H9 (cell line): ENCODE measurements around the gene EFNB3. TPM values are rescaled to one million over a fixed set of nuclear protein-coding genes. Genes with fewer than 3 reads are reported as not detected.

Experiments
- DNase-seq: peaks from one replicate; pipeline ENCODE4 v3.0.0-alpha.2; 2017
- H2AFZ ChIP-seq: one replicate; pipeline ENCODE4 v1.6.1; 2013; ENCODE audit warnings: mild to moderate bottlenecking, low read length, control low read depth, moderate library complexity
- H2AK5ac ChIP-seq: 2 replicates; pipeline ENCODE4 v1.6.1; 2013; ENCODE audit warnings: low read length, control low read depth, mixed read lengths; ENCODE audit not compliant: insufficient read length
- H2BK120ac ChIP-seq: one replicate; pipeline ENCODE4 v1.6.1; 2013; ENCODE audit warnings: low read depth, mild to moderate bottlenecking, low read length, control low read depth, inconsistent platforms; ENCODE audit not compliant: poor library complexity, severe bottlenecking
- H2BK12ac ChIP-seq: 2 replicates; pipeline ENCODE4 v1.6.1; 2013; ENCODE audit warnings: low read length, control low read depth, mixed read lengths, low read depth; ENCODE audit not compliant: insufficient read length
- H2BK15ac ChIP-seq: 2 replicates; pipeline ENCODE4 v1.6.1; 2013; ENCODE audit warnings: low read depth, low read length, control low read depth
- H2BK20ac ChIP-seq: one replicate; pipeline ENCODE4 v1.6.1; 2013; ENCODE audit warnings: low read depth, mild to moderate bottlenecking, low read length, control low read depth, inconsistent platforms; ENCODE audit not compliant: poor library complexity, severe bottlenecking
- H2BK5ac ChIP-seq: 2 replicates; pipeline ENCODE4 v1.6.1; 2013; ENCODE audit warnings: low read length, control low read depth, mixed read lengths; ENCODE audit not compliant: insufficient read length
- H3K14ac ChIP-seq: 2 replicates; pipeline ENCODE4 v1.6.1; 2013; ENCODE audit warnings: low read length, control low read depth; ENCODE audit not compliant: insufficient read depth
- H3K18ac ChIP-seq: 2 replicates; pipeline ENCODE4 v1.6.1; 2013; ENCODE audit warnings: low read depth, mild to moderate bottlenecking, mixed read lengths, low read length, control low read depth; ENCODE audit not compliant: insufficient read length
- H3K23ac ChIP-seq: 2 replicates; pipeline ENCODE4 v1.6.1; 2013; ENCODE audit warnings: low read length, control low read depth, mixed read lengths, low read depth; ENCODE audit not compliant: insufficient read length
- H3K23me2 ChIP-seq: 2 replicates; pipeline ENCODE4 v1.6.1; 2013; ENCODE audit warnings: low read depth, mild to moderate bottlenecking, mixed read lengths, low read length, control low read depth; ENCODE audit not compliant: insufficient read length, poor library complexity, severe bottlenecking
- H3K27ac ChIP-seq: 2 replicates; pipeline ENCODE4 v1.5.1; 2013; ENCODE audit warnings: low read length, control low read depth, mixed read lengths, low read depth; ENCODE audit not compliant: insufficient read length
- H3K27me3 ChIP-seq: 2 replicates; pipeline ENCODE4 v1.6.1; 2013; ENCODE audit warnings: low read length, control low read depth, inconsistent platforms; ENCODE audit not compliant: insufficient read depth
- H3K4ac ChIP-seq: 2 replicates; pipeline ENCODE4 v1.6.1; 2013; ENCODE audit warnings: low read depth, mild to moderate bottlenecking, control low read depth, inconsistent platforms, low read length, moderate library complexity
- H3K4me1 ChIP-seq: 2 replicates; pipeline ENCODE4 v1.6.1; 2013; ENCODE audit warnings: low read length, control low read depth, inconsistent platforms; ENCODE audit not compliant: insufficient read depth
- H3K4me2 ChIP-seq: 2 replicates; pipeline ENCODE4 v1.6.1; 2013; ENCODE audit warnings: low read length, control low read depth, mixed read lengths; ENCODE audit not compliant: insufficient read length, insufficient read depth
- H3K56ac ChIP-seq: 2 replicates; pipeline ENCODE4 v1.6.1; 2013; ENCODE audit warnings: low read depth, mild to moderate bottlenecking, mixed read lengths, low read length, control low read depth; ENCODE audit not compliant: insufficient read length
- H3K79me1 ChIP-seq: 2 replicates; pipeline ENCODE4 v1.6.1; 2013; ENCODE audit warnings: low read depth, mild to moderate bottlenecking, moderate library complexity, low read length, control low read depth, inconsistent platforms; ENCODE audit not compliant: insufficient read depth, poor library complexity, severe bottlenecking
- H3K79me2 ChIP-seq: 2 replicates; pipeline ENCODE4 v1.6.1; 2013; ENCODE audit warnings: low read length, control low read depth, inconsistent platforms; ENCODE audit not compliant: insufficient read depth
- H3K9ac ChIP-seq: 2 replicates; pipeline ENCODE4 v1.6.1; 2013; ENCODE audit warnings: low read length, control low read depth, mixed read lengths; ENCODE audit not compliant: insufficient read length; ENCODE audit errors: extremely low read depth
- H3K9me3 ChIP-seq: one replicate; pipeline ENCODE4 v1.6.1; 2013; ENCODE audit warnings: low read depth, low read length, inconsistent platforms; ENCODE audit not compliant: control insufficient read depth
- H3T11ph ChIP-seq: one replicate; pipeline ENCODE4 v1.6.1; 2013; ENCODE audit warnings: mild to moderate bottlenecking, low read length, control low read depth, inconsistent platforms
- H4K20me1 ChIP-seq: one replicate; pipeline ENCODE4 v1.6.1; 2013; ENCODE audit not compliant: control insufficient read depth, insufficient read length, insufficient read depth
- H4K5ac ChIP-seq: 2 replicates; pipeline ENCODE4 v1.6.1; 2013; ENCODE audit warnings: low read depth, mild to moderate bottlenecking, mixed read lengths, low read length, control low read depth; ENCODE audit not compliant: insufficient read length
- H4K8ac ChIP-seq: replicated peaks from 2 replicates; pipeline ENCODE4 v1.6.1; 2013; ENCODE audit warnings: low read length, control low read depth, mixed read lengths, low read depth; ENCODE audit not compliant: insufficient read length
- H4K91ac ChIP-seq: 2 replicates; pipeline ENCODE4 v1.6.1; 2013; ENCODE audit warnings: low read depth, mild to moderate bottlenecking, moderate library complexity, mixed read lengths, low read length, control low read depth; ENCODE audit not compliant: insufficient read length
- H3K27ac Mint-ChIP-seq, 3 experiments: 2 replicates in 2 of 3; 3 replicates in 1 of 3; pipeline ENCODE4 v1.8.0; 2020 to 2021; ENCODE audit warnings: mixed read lengths in 3 of 3, mild to moderate bottlenecking in 1 of 3, moderate library complexity in 1 of 3
- H3K27me3 Mint-ChIP-seq: 2 replicates; pipeline ENCODE4 v1.8.0; 2021; ENCODE audit warnings: low read depth, mild to moderate bottlenecking, moderate library complexity, mixed read lengths
- H3K36me3 Mint-ChIP-seq, 3 experiments: 2 replicates in 2 of 3; 3 replicates in 1 of 3; pipeline ENCODE4 v1.8.0; 2020 to 2021; ENCODE audit warnings: low read depth in 3 of 3, mixed read lengths in 3 of 3; ENCODE audit not compliant: insufficient read depth in 1 of 3
- H3K4me1 Mint-ChIP-seq, 2 experiments: 2 replicates each; pipeline ENCODE4 v1.8.0; 2020; ENCODE audit warnings: mixed read lengths in 2 of 2
- H3K4me3 Mint-ChIP-seq, 2 experiments: 2 replicates in 1 of 2; 3 replicates in 1 of 2; pipeline ENCODE4 v1.8.0; 2020 to 2021; ENCODE audit warnings: mild to moderate bottlenecking in 2 of 2, mixed read lengths in 2 of 2, moderate library complexity in 1 of 2
- H3K9me3 Mint-ChIP-seq, 2 experiments: 2 replicates in 1 of 2; 3 replicates in 1 of 2; pipeline ENCODE4 v1.8.0; 2020; ENCODE audit warnings: mild to moderate bottlenecking in 2 of 2, mixed read lengths in 2 of 2, moderate library complexity in 1 of 2
- WGBS: extraction: QIAGEN DNeasy Blood & Tissue Kit; methylation state at CpG from one replicate; pipeline ENCODE4 v1.1.7; 2013; ENCODE audit warnings: missing lambda C conversion rate, low lambda C conversion rate, mixed read lengths; ENCODE audit not compliant: insufficient read length; ENCODE audit errors: extremely low coverage; 5-methylcytosine and 5-hydroxymethylcytosine counted together
- total RNA-seq: library from RNA; stranded (reverse); gene quantifications from 2 replicates; pipeline ENCODE4 v1.2.1, GENCODE V29; 2021
- TF ChIP-seq, protein P1 (sequence below): fragments of 200-600 bp; sonication (generic); conservative IDR thresholded peaks from 3 replicates; pipeline ENCODE4 v1.8.0; 2021; ENCODE audit warnings: antibody characterized with exemption, mild to moderate bottlenecking

The EFNB3 gene
- total RNA-seq, 1 experiment from 2014 or later, result 11.3 TPM

- Histone ChIP-seq H3K79me2 (no peaks in the 10 kb centered on the region), H3K56ac (no peak overlapping the region), H2BK120ac (no peak overlapping the region), H3K4ac (no peak overlapping the region), H3T11ph (no peak overlapping the region), H3K23ac (no peak overlapping the region), H3K4me2 (no peak overlapping the region), H4K8ac (no peak overlapping the region), H3K9ac (no peak overlapping the region), H3K27ac (no peak overlapping the region), H3K14ac (no peak overlapping the region), H2BK12ac (no peak overlapping the region), H3K79me1 (no peaks in the 10 kb centered on the region), H2AK5ac (no peak overlapping the region), H2AFZ (no peak overlapping the region), H4K20me1 (no peaks in the 10 kb centered on the region), H2BK5ac (no peak overlapping the region), H4K5ac (no peak overlapping the region), H3K4me1 (peaks cover 3% of the 10 kb centered on the region), H2BK15ac (no peak overlapping the region), H3K18ac (no peak overlapping the region), H3K27me3 (no peaks in the 10 kb centered on the region; the same call in 1 of the 2 replicates), H2BK20ac (no peak overlapping the region), H3K9me3 (no peaks in the 10 kb centered on the region), H3K23me2 (peaks cover 18% of the 10 kb centered on the region), H4K91ac (no peak overlapping the region)
- H3K9me3 Mint-ChIP-seq, result no peaks in the 10 kb centered on the region
- no peak overlapping the region; a peak in 1 of 5 replicates for H3K4me3 Mint-ChIP-seq
- H3K36me3 Mint-ChIP-seq, result peaks cover 0 to 9% (median 0%) of the 10 kb centered on the region in 3 experiments; a peak in 4 of 7 replicates
- DNase-seq, result peak; percentile 59
- WGBS, result no CpG with 5 or more reads among the region's 9 CpGs
- no peak overlapping the region; a peak in 1 of 7 replicates for H3K27ac Mint-ChIP-seq
- TF ChIP-seq, protein P1, sequence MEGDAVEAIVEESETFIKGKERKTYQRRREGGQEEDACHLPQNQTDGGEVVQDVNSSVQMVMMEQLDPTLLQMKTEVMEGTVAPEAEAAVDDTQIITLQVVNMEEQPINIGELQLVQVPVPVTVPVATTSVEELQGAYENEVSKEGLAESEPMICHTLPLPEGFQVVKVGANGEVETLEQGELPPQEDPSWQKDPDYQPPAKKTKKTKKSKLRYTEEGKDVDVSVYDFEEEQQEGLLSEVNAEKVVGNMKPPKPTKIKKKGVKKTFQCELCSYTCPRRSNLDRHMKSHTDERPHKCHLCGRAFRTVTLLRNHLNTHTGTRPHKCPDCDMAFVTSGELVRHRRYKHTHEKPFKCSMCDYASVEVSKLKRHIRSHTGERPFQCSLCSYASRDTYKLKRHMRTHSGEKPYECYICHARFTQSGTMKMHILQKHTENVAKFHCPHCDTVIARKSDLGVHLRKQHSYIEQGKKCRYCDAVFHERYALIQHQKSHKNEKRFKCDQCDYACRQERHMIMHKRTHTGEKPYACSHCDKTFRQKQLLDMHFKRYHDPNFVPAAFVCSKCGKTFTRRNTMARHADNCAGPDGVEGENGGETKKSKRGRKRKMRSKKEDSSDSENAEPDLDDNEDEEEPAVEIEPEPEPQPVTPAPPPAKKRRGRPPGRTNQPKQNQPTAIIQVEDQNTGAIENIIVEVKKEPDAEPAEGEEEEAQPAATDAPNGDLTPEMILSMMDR, result no peak
- H3K27me3 Mint-ChIP-seq, result peaks cover 42% of the 10 kb centered on the region
- H3K4me1 Mint-ChIP-seq, result peaks cover 40 to 51% of the 10 kb centered on the region in 2 experiments
Measured at GRCh38 chr17:7707446-7707845, 2.4 kb downstream of the EFNB3 start.
